DOHH2 (cell line): ENCODE results near the gene ADGRB3.

ENCODE experiments used
- EZH2phosphoT487 ChIP-seq: fragments of 200-600 bp; sonication (generic); IDR thresholded peaks from 2 replicates; pipeline ENCODE4 v1.6.1; 2017; ENCODE audit warnings: borderline replicate concordance, mild to moderate bottlenecking, antibody characterized with exemption, low read length, moderate library complexity, mixed read lengths
- TF ChIP-seq, protein P1 (sequence below): fragments of 200-600 bp; sonication (generic); IDR thresholded peaks from one replicate; pipeline ENCODE4 v1.5.1; 2014; ENCODE audit warnings: antibody characterized with exemption, mild to moderate bottlenecking, low read depth, low read length; ENCODE audit not compliant: poor library complexity, severe bottlenecking

DNA sequence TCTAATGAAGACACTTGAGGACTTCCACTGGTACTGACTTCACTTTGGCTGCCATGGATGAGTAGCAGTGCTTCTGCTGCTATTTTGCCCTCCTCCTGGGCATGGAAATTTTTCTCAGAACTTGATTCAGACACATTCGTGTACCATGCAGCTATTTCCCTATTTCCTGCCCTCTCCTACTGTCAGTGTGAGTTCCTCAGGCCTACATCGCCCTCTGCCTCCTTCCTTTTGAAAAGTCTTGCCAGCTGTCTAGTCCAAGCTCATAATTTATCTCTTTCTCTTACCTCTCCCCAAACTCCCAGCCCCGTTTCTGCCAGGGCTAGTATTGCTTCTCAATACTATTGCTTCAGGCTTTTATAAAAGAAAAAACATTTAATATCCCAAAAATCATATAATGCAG is 470.2 kb downstream of the ADGRB3 start:
- TF ChIP-seq, protein P1, sequence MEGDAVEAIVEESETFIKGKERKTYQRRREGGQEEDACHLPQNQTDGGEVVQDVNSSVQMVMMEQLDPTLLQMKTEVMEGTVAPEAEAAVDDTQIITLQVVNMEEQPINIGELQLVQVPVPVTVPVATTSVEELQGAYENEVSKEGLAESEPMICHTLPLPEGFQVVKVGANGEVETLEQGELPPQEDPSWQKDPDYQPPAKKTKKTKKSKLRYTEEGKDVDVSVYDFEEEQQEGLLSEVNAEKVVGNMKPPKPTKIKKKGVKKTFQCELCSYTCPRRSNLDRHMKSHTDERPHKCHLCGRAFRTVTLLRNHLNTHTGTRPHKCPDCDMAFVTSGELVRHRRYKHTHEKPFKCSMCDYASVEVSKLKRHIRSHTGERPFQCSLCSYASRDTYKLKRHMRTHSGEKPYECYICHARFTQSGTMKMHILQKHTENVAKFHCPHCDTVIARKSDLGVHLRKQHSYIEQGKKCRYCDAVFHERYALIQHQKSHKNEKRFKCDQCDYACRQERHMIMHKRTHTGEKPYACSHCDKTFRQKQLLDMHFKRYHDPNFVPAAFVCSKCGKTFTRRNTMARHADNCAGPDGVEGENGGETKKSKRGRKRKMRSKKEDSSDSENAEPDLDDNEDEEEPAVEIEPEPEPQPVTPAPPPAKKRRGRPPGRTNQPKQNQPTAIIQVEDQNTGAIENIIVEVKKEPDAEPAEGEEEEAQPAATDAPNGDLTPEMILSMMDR: no peak
- no peak for TF ChIP-seq EZH2phosphoT487
